Heart left ventricle (tissue), 13 donors: Measurements from ENCODE around the gene DPEP3.

ENCODE experiments used
- CTCF ChIP-seq, 12 donors: fragments of 200-600 bp; sonication (generic) in 4 of 12; IDR thresholded peaks; one replicate each; pipeline versions ENCODE4 v1.5.0 to v1.8.0; 2018 to 2022; ENCODE audit warnings: antibody characterized with exemption in 12 of 12, mild to moderate bottlenecking in 5 of 12
- POLR2A ChIP-seq, 2 donors: fragments of 450-650 bp; IDR thresholded peaks; one replicate each; pipeline ENCODE4 v1.6.1; 2017; ENCODE audit warnings: antibody characterized with exemption in 2 of 2, mild to moderate bottlenecking in 2 of 2, moderate library complexity in 2 of 2
- donor health status: ischemic (EF 13 %, LVEDD 7.1; RV severe dilation, severe dysfunction).
- donor health status: DM: no; HTN: yes; CAD: no.
- donor health status: DM: no; HTN: no; CAD: no.
- donor health status: ischemic (EF 25% LVEDD 6.9; RV normal size, moderate dysfunction).
- donor health status: ischemic (EF 25% LVEDD 5.7; RV mildly dilated, moderate dysfunction).
- donor health status: ischemic (EF 35%, LVEDD 5.7; RV mildly dilated, moderate dysfunction).
- donor health status: nonischemic (EF 11% LVEDD 7.7; RV severe dilation, severe dysfunction).
- donor health status: DM: yes; HTN: yes; CAD: no.
- donor health status: PGD.
- donor health status: ischemic (EF 29% LVEDD 5.4; RV normal size, mild dysfunction).
- donor health status: nonischemic (EF 23%, LVEDD 6.1; RV moderate dilation, normal function).

DNA sequence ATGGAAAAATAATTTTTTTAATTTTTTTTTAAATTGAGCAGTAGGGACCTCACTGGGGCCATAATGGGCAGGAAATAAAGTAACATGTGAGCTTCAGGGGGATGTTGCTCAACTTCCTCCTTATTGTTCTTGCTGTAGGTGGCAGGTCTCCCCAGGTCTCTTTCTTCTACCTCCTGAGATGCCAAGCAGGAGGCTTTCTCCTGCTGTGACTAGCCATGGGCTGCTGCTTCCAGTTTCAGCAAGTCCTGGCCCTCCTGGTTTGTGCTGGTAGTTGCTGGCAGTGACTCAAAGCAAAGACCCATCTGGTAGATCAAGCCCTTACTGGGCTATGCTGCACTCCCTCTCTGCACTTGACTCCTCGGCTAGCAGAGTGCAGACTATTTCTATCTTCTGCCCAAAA lies 33.1 kb upstream of the DPEP3 start:
- no peak for TF ChIP-seq CTCF (IDR thresholded peaks at IDR 0.05)
- no peak for TF ChIP-seq POLR2A (IDR thresholded peaks at IDR 0.05)
